ENCODE measurements around the gene RFC1. TPM values are rescaled to one million over a fixed set of nuclear protein-coding genes. Genes with fewer than 3 reads are reported as not detected.
"Not testable (repeated sequence)": the region's sequence is repeated elsewhere in the genome, so short reads cannot be mapped to it uniquely, and the experiment has no call there.

RFC1 gene
- total and polyA plus RNA-seq, 2 of the 4 experiments (the other 2 are of a cell fraction), result 18.4 to 49.3 TPM

- H2BK20ac ChIP-seq (ENCODE audit: low read depth, low read length); H2BK15ac ChIP-seq (ENCODE audit: low read depth, low read length); H2AK9ac ChIP-seq (replicated peaks; ENCODE audit: low read depth, low read length, poor library complexity); H3K79me1 ChIP-seq (ENCODE audit: low read depth in 1 of 2, low read length in 2 of 2); H3K27ac ChIP-seq (ENCODE audit: insufficient read depth, low read length); H2BK5ac ChIP-seq (ENCODE audit: low read depth, low read length, poor library complexity, severe bottlenecking); H3K18ac ChIP-seq (ENCODE audit: low read depth, low read length); H2BK120ac ChIP-seq (ENCODE audit: low read depth, low read length); H3K9me3 ChIP-seq (ENCODE audit: control insufficient read depth, insufficient read depth, low read length); H3K36me3 ChIP-seq (ENCODE audit: control insufficient read depth, insufficient read depth, low read length); H4K91ac ChIP-seq (ENCODE audit: insufficient read depth, low read depth, low read length); H3K56ac ChIP-seq (ENCODE audit: extremely low read depth, insufficient read depth, low read length); in situ Hi-C loops (cut with MboI; ENCODE audit: low sequenced_read_pairs); H2AFZ ChIP-seq (replicated peaks; ENCODE audit: low read length, poor library complexity); CTCF ChIA-PET; H4K5ac ChIP-seq (ENCODE audit: low read depth, low read length); BruUV-seq (replicated peaks); POLR2A ChIA-PET (ENCODE audit: unreplicated experiment); dilution Hi-C loops (cut with HindIII; ENCODE audit: low sequenced_read_pairs, unreplicated experiment); H3K9ac ChIP-seq (ENCODE audit: low read depth, low read length); H3K4me2 ChIP-seq (ENCODE audit: low read depth, low read length); intact Hi-C loops (cut with micrococcal nuclease); H3K23ac ChIP-seq (ENCODE audit: low read depth, low read length); H3K4ac ChIP-seq (ENCODE audit: low read depth, low read length); H2AK5ac ChIP-seq (ENCODE audit: low read depth, low read length); H3K14ac ChIP-seq (replicated peaks; ENCODE audit: low read depth, low read length); DNase-seq; H4K8ac ChIP-seq (ENCODE audit: low read depth in 2 of 2, low read length in 2 of 2); H3K4me1 ChIP-seq (ENCODE audit: control insufficient read depth, insufficient read depth, low read length); H4K20me1 ChIP-seq (ENCODE audit: insufficient read depth, low read length); H3K9me1 ChIP-seq (ENCODE audit: insufficient read depth, low read length); H3K27me3 ChIP-seq (ENCODE audit: control insufficient read depth, insufficient read depth, low read length); H3K4me3 ChIP-seq (ENCODE audit: insufficient read depth, low read depth, low read length); ATAC-seq (ENCODE audit: low read depth): not testable (repeated sequence)
- 96% methylated on average over 5 of the region's 8 CpGs; no CpG with 5 or more reads in 1 of the 2 experiments for WGBS, 2 experiments (ENCODE audit: extremely low coverage in 2 of 2, insufficient read length in 1 of 2)
Measured at GRCh38 chr4:39411561-39411960, 45.4 kb upstream of the RFC1 start.

Data from IMR-90 (cell line).